Hepatocyte (in vitro differentiated cells): ENCODE measurements around the gene KRTAP19-1.

Experiments used
- EZH2 ChIP-seq: fragments of 200-600 bp; sonication (generic); IDR thresholded peaks from 2 replicates; pipeline ENCODE4 v1.6.1; 2016; ENCODE audit warnings: antibody characterized with exemption, mild to moderate bottlenecking, borderline replicate concordance
- EZH2phosphoT487 ChIP-seq: fragments of 200-600 bp; sonication (generic); IDR thresholded peaks from one replicate; pipeline ENCODE4 v1.6.1; 2018; ENCODE audit warnings: antibody characterized with exemption, mild to moderate bottlenecking, low read depth, moderate library complexity; ENCODE audit not compliant: unreplicated experiment, severe bottlenecking
- TF ChIP-seq, protein P1 (sequence below): fragments of 200-600 bp; sonication (generic); IDR thresholded peaks from 2 replicates; pipeline ENCODE4 v1.5.1; 2016; ENCODE audit warnings: antibody characterized with exemption, mild to moderate bottlenecking; ENCODE audit not compliant: poor library complexity

DNA sequence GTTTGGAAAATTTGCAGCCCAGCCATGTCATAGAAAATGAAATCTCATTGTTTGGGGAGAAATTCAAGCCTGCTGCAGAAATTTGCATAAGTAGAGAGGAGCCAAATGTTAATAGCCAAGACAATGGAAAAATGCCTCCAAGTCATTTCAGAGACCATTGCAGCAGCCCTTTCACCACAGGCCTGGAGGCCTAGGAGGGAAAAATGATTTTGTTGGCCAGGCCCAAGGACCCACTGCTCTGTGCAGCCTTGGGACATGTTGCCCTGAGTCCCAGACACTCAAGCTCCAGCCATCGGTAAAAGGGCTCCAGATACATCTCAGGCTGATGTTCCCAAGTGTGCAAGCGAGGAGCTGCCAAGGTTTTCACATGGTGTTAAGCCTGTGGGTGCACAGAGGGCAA, 6.0 kb upstream of the KRTAP19-1 start:
- TF ChIP-seq, protein P1, sequence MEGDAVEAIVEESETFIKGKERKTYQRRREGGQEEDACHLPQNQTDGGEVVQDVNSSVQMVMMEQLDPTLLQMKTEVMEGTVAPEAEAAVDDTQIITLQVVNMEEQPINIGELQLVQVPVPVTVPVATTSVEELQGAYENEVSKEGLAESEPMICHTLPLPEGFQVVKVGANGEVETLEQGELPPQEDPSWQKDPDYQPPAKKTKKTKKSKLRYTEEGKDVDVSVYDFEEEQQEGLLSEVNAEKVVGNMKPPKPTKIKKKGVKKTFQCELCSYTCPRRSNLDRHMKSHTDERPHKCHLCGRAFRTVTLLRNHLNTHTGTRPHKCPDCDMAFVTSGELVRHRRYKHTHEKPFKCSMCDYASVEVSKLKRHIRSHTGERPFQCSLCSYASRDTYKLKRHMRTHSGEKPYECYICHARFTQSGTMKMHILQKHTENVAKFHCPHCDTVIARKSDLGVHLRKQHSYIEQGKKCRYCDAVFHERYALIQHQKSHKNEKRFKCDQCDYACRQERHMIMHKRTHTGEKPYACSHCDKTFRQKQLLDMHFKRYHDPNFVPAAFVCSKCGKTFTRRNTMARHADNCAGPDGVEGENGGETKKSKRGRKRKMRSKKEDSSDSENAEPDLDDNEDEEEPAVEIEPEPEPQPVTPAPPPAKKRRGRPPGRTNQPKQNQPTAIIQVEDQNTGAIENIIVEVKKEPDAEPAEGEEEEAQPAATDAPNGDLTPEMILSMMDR, result no peak
- TF ChIP-seq EZH2phosphoT487, result no peak
- TF ChIP-seq EZH2, result no peak
